Ascending aorta (tissue), 2 donors: ENCODE results near the gene ZFHX2. TPM values are rescaled to one million over a fixed set of nuclear protein-coding genes. Genes with fewer than 3 reads are reported as not detected.
A peak's percentile ranks its signal among the peaks of the same experiment; 100 is the strongest.

ENCODE experiments used
- DNase-seq, 2 donors: peaks; one replicate each; pipeline ENCODE4 v3.0.0-alpha.2; 2019; ENCODE audit warnings: low spot score in 2 of 2
- H3K27ac ChIP-seq, 2 donors: fragments of 200-600 bp; sonication (generic); one replicate each; pipeline ENCODE4 v1.5.1; 2016 to 2017; ENCODE audit warnings: mild to moderate bottlenecking in 1 of 2
- H3K27me3 ChIP-seq: fragments of 200-600 bp; sonication (generic); one replicate; pipeline ENCODE4 v1.5.1; 2017
- H3K36me3 ChIP-seq, 2 donors: fragments of 200-600 bp; sonication (generic); one replicate each; pipeline ENCODE4 v1.5.1; 2016
- H3K4me1 ChIP-seq, 2 donors: fragments of 200-600 bp; sonication (generic); one replicate each; pipeline ENCODE4 v1.5.1; 2016 to 2017; ENCODE audit warnings: mild to moderate bottlenecking in 1 of 2
- H3K4me3 ChIP-seq, 2 donors: fragments of 200-600 bp; sonication (generic); one replicate each; pipeline ENCODE4 v1.5.1; 2016 to 2017; ENCODE audit warnings: mild to moderate bottlenecking in 1 of 2
- H3K9me3 ChIP-seq, 2 donors: fragments of 200-600 bp; sonication (generic); one replicate each; pipeline ENCODE4 v1.5.1; 2016
- CTCF ChIP-seq, 3 experiments: fragments of 200-600 bp in 2 of 3; fragments of 450-650 bp in 1 of 3; sonication (generic) in 2 of 3; IDR thresholded peaks; one replicate each; pipeline ENCODE4 v1.5.1; 2016 to 2019; ENCODE audit warnings: antibody characterized with exemption in 3 of 3, mild to moderate bottlenecking in 1 of 3, moderate library complexity in 1 of 3
- intact Hi-C: fragments of 100-400 bp; cut with DNase I; formaldehyde crosslinking; loops from one replicate; pipeline ENCODE4 v1.15.1; 2023
- total RNA-seq: library from RNA; depleted of rRNA; stranded (reverse); fragments of >200 nt; gene quantifications from one replicate; pipeline ENCODE4 v1.1.0, GENCODE V29; 2016

The ZFHX2 gene
- total RNA-seq, 1 donor from 2014 or later = 1.3 TPM

GRCh38 chr14:23555882-23556699 lies 4.5 kb upstream of the ZFHX2 start, which contains the start of gene THTPA:
TSS of gene THTPA (plus strand) at chr14:23556271. CDS start at chr14:23556758, 487 bp downstream.
- Histone ChIP-seq H3K9me3 (no peaks in the 10 kb centered on the region), H3K4me3 (peak within 1 kb of the TSS; percentile 85 to 89), H3K36me3 (peaks cover 0 to 10% of the 10 kb centered on the region in 2 donors), H3K27me3 (no peaks in the 10 kb centered on the region), H3K4me1 (peaks cover 5 to 25% of the 10 kb centered on the region in 2 donors), H3K27ac (peak within 1 kb of the TSS; percentile 92 to 97)
- TF ChIP-seq CTCF (IDR thresholded peaks at IDR 0.05) = no peak
- DNase-seq = peak; percentile 71 to 96
- intact Hi-C loops = loop anchor here (2.0 to 10.0 kb wide), 4 partner anchors 87 to 536 kb away; partner anchors contain the start of genes EFS, NGDN, PABPN1 and PCK2

GRCh38 chr14:23555533-23555881 lies 3.9 kb upstream of the ZFHX2 start:
- no peak for TF ChIP-seq CTCF (IDR thresholded peaks at IDR 0.05)
- intact Hi-C loops = loop anchor here (5.0 to 10.0 kb wide), 3 partner anchors 191 to 537 kb away; partner anchors contain the start of genes EFS, PABPN1 and PCK2
- peak overlapping the region; percentile 92 to 97 for H3K27ac ChIP-seq
- peaks cover 0 to 10% of the 10 kb centered on the region in 2 donors for H3K36me3 ChIP-seq
- H3K27me3 ChIP-seq = no peaks in the 10 kb centered on the region
- DNase-seq = no peak
- peak overlapping the region; percentile 85 to 89 for H3K4me3 ChIP-seq
- no peaks in the 10 kb centered on the region for H3K9me3 ChIP-seq
- H3K4me1 ChIP-seq = peaks cover 5 to 25% of the 10 kb centered on the region in 2 donors

GRCh38 chr14:23550812-23551265 lies 726 bp downstream of the ZFHX2 start:
- intact Hi-C loops = loop anchor here (10.0 kb wide), 1 partner anchor 186 kb away; the partner anchor contains the start of gene EFS
- TF ChIP-seq CTCF (IDR thresholded peaks at IDR 0.05) = no peak
- Histone ChIP-seq H3K27me3 (no peaks in the 10 kb centered on the region), H3K9me3 (no peaks in the 10 kb centered on the region), H3K4me3 (peak overlapping the region; percentile 76 to 79), H3K27ac (no peak overlapping the region), H3K4me1 (peaks cover 5 to 11% of the 10 kb centered on the region in 2 donors), H3K36me3 (no peaks in the 10 kb centered on the region)
- no peak for DNase-seq

- DNase-seq = no peak
- Histone ChIP-seq H3K4me3 (peak overlapping the region; percentile 76 to 79), H3K36me3 (no peaks in the 10 kb centered on the region), H3K27me3 (no peaks in the 10 kb centered on the region), H3K4me1 (peaks cover 1 to 8% of the 10 kb centered on the region in 2 donors), H3K9me3 (no peaks in the 10 kb centered on the region), H3K27ac (no peak overlapping the region)
- TF ChIP-seq CTCF (IDR thresholded peaks at IDR 0.05) = no peak
- intact Hi-C loops = loop anchor here (10.0 kb wide), 1 partner anchor 185 kb away; the partner anchor contains the start of gene EFS
These were observed 1.3 kb downstream of the ZFHX2 start for GRCh38 chr14:23550131-23550811.

- H3K36me3 ChIP-seq = no peaks in the 10 kb centered on the region
- H3K27ac ChIP-seq = no peak overlapping the region
- no peaks in the 10 kb centered on the region for H3K27me3 ChIP-seq
- peaks cover 0 to 4% of the 10 kb centered on the region in 2 donors for H3K4me1 ChIP-seq
- H3K4me3 ChIP-seq = no peak overlapping the region
- no peak for DNase-seq
- no peaks in the 10 kb centered on the region for H3K9me3 ChIP-seq
- intact Hi-C loops = no loop called here
- TF ChIP-seq CTCF (IDR thresholded peaks at IDR 0.05) = no peak
These were observed 2.9 kb downstream of the ZFHX2 start for GRCh38 chr14:23548351-23549318.
